ENCODE measurements around the gene JARID2.
A peak's percentile ranks its signal among the peaks of the same experiment; 100 is the strongest.

GRCh38 chr6:15254070-15254975, 8.5 kb downstream of the JARID2 start:
- TF ChIP-seq CTCF (IDR thresholded peaks at IDR 0.05 in 2 of 3, conservative IDR thresholded peaks at IDR 0.05 in 1 of 3; ENCODE audit: borderline replicate concordance in 1 of 3, insufficient read depth in 1 of 3, low read depth in 2 of 3, low read length in 2 of 3) (0 out of 6 replicates have a peak, but pooled peaks of 2 of the 3 experiments have one; percentile 7 to 11), EZH2 (IDR thresholded peaks at IDR 0.05) (no peak), JUND (IDR thresholded peaks at IDR 0.05) (no peak), POLR2A (IDR thresholded peaks at IDR 0.05; ENCODE audit: borderline replicate concordance, extremely low read depth, insufficient read depth, insufficient read length) (no peak), EGR1 (IDR thresholded peaks at IDR 0.05; ENCODE audit: low read depth) (no peak), TCF7L2 (IDR thresholded peaks at IDR 0.05; ENCODE audit: borderline replicate concordance, extremely low read depth, insufficient read depth, insufficient read length) (no peak), ZBTB33 (IDR thresholded peaks at IDR 0.05; ENCODE audit: extremely low read depth, insufficient replicate concordance, low read length) (no peak), FOSL1 (IDR thresholded peaks at IDR 0.05; ENCODE audit: low read depth) (no peak), SIN3A (IDR thresholded peaks at IDR 0.05; ENCODE audit: low read depth) (no peak), SP1 (IDR thresholded peaks at IDR 0.05; ENCODE audit: low read depth) (no peak)
- TF ChIP-seq, protein P1, sequence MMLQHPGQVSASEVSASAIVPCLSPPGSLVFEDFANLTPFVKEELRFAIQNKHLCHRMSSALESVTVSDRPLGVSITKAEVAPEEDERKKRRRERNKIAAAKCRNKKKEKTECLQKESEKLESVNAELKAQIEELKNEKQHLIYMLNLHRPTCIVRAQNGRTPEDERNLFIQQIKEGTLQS (IDR thresholded peaks at IDR 0.05) = no peak
